Measurements from ENCODE around the gene MAB21L3. TPM values are rescaled to one million over a fixed set of nuclear protein-coding genes. Genes with fewer than 3 reads are reported as not detected.

Gene MAB21L3
- total RNA-seq, 1 experiment from 2014 or later: not detected

DNA sequence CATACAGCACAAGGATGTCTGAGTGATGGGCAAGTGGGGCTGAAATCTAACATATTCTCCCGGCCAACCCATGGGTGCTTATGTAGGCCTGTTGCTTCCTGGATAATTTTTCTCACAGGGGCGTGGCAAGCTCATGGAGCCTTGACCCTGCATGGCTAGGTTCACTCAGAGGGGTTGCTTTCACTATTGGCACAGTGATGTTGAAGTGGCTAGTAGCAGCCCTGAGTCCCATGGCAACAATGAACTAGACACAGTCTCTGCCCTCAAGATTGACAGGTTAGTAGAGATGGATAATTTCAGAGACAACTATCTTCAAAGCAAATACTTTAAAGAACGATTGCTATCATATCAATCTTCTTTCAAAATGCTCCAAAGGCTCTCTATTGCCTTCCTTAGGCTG is 6.5 kb upstream of the MAB21L3 start:
- DNase-seq (ENCODE audit: low read depth): no peak
- in situ Hi-C loops (cut with HindIII; ENCODE audit: low pct_unique_long_range_greater_than_20kb, low sequenced_read_pairs): no loop called here

DNA sequence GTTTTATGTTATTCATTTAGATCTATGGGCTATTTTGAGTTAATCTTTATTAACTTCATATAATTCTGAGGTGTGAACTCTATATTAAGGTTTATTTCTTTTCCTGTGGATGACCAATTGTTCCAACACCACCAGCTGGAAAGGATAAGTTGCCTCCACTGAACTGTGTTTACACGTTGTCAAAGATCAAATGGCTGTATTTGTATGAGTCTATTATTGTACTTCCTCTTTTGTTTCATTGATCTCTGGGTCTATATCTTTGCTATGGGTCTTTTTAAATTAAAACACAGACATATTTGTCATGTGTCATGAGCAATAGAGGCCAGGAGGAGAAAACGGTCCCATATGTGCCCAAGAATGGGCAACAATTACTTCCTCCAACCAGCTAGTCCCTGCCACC is 5.2 kb upstream of the MAB21L3 start:
- in situ Hi-C loops (cut with HindIII; ENCODE audit: low pct_unique_long_range_greater_than_20kb, low sequenced_read_pairs): no loop called here

DNA sequence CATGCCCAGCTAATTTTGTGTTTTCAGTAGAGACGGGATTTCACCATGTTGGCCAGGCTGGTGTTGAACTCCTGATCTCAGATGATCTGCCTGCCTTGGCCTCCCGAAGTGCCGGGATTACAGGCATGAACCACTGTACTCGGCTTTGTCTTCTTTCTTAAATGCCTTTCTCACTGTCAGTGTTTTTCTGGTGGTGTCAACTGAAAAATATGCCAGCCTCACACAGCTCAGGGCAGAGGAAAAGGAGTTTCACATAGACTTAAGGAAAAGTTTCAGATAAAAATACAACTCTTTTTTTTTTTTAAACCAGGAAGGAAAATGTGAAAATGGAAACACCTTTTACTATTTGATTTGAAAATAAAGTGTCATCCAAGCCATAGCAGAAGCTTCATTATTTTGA is 4.6 kb upstream of the MAB21L3 start:
- in situ Hi-C loops (cut with HindIII; ENCODE audit: low pct_unique_long_range_greater_than_20kb, low sequenced_read_pairs): no loop called here
- no peak for DNase-seq (ENCODE audit: low read depth)

More for the DNA sequence above, 5.2 kb upstream of the MAB21L3 start:
- DNase-seq (ENCODE audit: low read depth): no peak

DNA sequence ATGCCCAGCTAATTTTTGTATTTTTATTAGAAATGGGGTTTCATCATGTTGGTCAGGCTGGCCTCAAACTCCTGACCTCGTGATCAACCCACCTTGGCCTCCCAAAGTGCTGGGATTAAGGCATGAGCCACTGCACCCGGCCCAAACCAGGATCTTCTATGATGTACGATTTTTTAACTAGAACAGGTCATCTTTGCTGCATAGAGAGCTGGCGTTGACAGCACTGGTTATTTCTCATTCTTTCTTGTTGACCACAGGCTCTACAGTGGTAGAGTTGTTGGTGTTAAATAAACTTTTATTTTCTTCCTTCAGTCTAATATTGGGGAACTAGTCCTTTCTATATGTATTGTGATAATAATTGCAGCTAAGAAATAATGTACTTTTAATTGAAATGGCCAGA is 3.8 kb upstream of the MAB21L3 start:
- in situ Hi-C loops (cut with HindIII; ENCODE audit: low pct_unique_long_range_greater_than_20kb, low sequenced_read_pairs): no loop called here

DNA sequence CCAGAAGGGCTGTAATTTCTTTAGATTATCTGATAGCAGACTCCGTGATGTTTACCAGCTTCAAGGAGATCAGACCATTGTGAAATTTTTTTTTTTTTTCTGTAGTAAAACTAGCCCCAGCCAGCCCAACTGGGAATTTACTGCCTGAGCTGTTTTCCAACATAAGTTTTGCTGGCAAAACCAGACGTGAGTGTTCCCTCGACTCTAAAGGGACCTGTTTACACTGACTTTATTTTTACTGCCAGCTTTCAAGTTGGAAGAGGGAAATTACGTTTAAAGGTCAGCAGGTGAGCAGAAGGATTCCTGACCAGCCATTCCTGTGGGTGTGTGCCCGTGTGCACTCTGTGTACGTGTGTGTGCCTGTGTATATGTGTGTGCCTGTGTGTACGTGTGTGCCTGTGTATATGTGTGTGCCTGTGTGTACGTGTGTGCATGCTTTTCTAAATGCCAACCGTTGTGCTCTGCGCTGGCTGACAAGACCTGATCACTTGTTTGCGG is 374 bp downstream of the MAB21L3 start:
- in situ Hi-C loops (cut with HindIII; ENCODE audit: low pct_unique_long_range_greater_than_20kb, low sequenced_read_pairs): no loop called here
- no peak for DNase-seq (ENCODE audit: low read depth)

More for the DNA sequence above, 3.8 kb upstream of the MAB21L3 start:
- DNase-seq (ENCODE audit: low read depth): no peak

DNA sequence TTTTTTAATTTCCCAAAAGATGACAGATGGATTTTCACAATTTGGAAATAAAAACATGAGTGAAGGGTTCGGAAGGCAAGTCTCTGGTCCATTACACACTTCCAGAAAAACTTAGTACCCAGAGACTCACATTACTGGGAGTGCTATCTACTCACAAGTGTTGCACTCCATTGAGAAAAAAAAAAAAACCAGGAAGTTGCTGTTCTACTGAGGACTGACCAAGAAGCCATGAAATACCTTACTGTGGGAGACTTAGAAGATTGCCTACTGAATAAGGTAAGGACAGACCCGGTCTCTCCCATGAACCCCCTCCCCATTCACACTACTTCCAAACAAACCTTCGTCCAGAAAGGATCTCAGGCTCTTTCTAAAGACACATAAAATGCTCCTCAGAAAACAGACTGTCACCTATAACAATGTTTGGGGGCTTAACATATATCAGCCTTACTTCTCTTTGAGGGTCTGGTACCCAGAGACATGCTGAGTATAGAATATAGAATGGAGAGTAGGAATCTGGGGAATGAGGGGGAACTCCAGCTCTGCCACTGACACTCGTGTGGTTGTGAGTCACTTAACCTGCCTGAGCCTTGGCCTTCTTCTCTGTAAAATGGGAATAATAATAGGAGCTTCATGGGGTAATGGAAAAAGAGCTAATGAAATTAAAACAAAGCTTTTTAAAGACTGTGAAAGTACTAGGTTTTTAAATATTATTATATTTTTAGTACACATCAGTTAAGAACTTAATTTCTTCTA is 1.4 kb downstream of the MAB21L3 start:
- DNase-seq (ENCODE audit: low read depth): no peak
- in situ Hi-C loops (cut with HindIII; ENCODE audit: low pct_unique_long_range_greater_than_20kb, low sequenced_read_pairs): no loop called here

DNA sequence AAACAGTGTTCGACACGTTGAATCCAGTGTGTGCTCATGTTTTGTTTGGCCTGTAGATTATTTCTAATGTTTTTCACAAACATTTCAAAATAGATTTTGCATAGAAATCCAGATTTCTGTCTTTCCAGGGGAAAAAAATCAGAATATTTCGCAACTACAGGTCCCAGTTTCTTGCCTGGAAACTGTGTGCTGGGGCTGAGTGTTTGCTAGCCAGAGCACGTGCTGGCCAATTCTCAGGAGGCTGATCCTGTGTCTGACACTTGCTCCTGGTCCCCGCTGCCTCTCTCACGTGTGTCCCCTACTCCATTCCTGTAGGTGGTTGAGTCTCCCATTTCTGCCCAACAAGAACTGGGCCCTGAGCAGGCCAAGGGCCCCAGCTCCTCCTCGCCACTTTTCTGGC is 2.4 kb downstream of the MAB21L3 start:
- DNase-seq (ENCODE audit: low read depth): no peak
- in situ Hi-C loops (cut with HindIII; ENCODE audit: low pct_unique_long_range_greater_than_20kb, low sequenced_read_pairs): no loop called here

DNA sequence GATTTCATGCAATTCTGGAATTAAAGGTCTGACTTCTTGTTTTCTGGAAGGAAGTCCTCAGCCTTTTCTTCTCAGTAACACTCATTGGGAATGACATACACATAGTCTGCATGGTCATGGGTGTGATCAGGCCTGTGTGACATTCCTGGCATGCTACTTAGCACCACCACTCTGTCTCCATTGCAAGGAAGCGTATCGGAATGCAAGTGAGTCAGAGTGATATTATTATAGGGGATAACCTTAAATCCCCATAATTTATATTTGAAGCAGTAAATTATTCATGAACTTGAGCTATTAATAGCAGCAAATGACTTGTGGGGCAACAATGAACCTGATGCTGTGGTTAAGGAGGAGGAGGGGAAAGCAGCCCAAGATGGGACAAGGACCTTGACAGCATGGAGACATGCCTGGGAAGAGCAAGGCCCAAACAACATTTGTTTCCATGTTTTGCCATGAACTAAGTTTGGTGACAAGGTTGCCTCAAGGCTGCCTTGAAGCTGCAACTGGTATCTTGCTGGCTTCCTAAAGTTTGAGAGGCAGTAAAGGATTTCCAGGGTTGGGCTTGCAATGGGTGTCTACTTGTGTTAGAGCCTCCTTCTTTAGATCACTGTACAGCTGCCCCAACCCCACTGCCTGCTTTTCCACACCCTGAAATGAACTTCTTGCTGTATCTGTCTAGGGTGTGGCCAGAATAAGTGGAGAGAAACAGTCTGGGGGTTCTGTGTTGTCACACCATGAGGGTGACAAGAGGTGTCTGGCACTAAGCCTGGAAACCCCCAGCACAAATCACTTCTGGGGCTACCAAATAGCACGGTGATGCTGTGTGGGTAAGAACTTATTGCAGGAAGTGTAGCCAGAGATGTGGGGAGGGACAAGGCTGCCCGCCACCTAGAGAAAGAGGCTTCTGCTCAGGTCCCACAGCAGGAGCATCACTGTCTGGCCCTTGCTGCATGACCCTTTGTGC is 4.6 kb downstream of the MAB21L3 start:
- in situ Hi-C loops (cut with HindIII; ENCODE audit: low pct_unique_long_range_greater_than_20kb, low sequenced_read_pairs): no loop called here
- peak; percentile 88 for DNase-seq (ENCODE audit: low read depth)

DNA sequence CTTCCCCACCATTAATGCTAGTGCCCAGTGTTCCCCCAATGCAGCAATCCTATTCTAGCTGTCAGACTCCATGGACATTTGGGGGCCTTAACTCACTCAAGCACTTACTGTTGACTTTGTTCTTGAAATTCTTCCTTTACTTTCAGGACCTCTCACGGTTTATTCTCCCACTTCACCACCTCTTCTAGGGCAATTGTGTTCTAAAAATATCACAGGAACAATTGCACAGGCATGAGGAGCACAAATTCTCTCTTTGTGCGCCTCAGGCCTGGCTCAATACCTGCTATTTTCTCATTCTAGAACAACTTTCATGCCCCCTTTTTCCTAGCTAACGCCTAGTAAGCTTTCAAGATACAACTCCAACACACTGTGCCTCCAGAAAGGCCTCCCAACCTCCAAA is 7.3 kb downstream of the MAB21L3 start:
- in situ Hi-C loops (cut with HindIII; ENCODE audit: low pct_unique_long_range_greater_than_20kb, low sequenced_read_pairs): no loop called here
- DNase-seq (ENCODE audit: low read depth): no peak

DNA sequence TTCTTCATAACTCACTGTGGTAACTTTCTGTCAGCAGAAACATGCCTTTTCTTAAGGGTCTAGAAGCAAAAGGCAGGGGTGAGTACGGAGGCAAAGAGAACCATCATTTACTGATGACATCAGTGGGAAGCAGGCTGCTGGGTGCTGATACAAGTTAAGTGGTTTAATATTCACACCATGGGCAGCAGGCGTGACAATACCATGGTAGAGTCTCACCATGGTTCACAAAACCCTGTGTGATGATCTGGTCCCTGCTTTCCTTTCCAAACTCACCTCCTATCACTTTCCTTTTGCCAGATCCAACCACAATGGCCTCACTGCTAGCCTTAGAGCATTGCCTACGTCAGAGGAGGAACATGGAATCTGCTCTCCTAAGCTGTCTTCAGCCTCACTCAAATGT is 8.7 kb downstream of the MAB21L3 start:
- in situ Hi-C loops (cut with HindIII; ENCODE audit: low pct_unique_long_range_greater_than_20kb, low sequenced_read_pairs): no loop called here
- peak; percentile 72 for DNase-seq (ENCODE audit: low read depth)

DNA sequence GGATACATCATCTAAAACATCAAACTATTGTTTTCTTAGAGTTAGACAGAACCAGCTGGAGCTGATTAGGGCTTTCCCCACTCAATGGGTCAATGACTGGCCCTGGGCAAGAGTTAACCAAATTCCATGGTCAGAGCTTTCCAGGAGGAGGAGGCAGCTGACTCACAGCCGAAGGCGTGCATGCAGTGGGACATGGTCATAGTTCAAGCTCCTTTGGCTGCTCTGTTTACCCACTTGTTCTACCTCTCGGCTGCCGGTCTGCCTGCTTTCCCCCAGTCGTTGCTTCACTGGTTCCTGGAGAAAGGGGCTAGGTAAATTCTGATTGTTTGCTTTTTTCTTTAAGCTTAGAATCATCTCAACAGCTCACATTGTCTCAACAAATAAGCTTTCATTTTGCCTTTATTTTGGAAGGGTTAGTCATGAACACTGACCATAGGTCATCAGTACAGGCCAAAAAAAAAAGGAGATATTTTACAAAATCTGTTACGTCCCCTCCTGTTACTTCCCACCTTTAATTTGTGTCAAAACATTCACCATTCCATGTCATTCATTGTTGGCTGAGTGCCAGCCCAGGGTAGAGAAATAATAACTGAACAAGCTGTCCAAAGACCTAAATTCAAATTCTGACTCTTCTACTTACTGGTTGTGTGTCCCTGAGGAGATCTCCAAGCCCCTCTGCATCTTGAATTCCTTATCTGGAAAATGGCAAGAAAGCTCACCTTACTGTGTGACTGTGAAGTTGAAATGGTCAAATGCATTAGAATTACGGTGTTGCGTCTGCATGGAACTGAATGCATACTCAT is 12.0 kb downstream of the MAB21L3 start:
- DNase-seq (ENCODE audit: low read depth): peak; percentile 87
- in situ Hi-C loops (cut with HindIII; ENCODE audit: low pct_unique_long_range_greater_than_20kb, low sequenced_read_pairs): no loop called here

DNA sequence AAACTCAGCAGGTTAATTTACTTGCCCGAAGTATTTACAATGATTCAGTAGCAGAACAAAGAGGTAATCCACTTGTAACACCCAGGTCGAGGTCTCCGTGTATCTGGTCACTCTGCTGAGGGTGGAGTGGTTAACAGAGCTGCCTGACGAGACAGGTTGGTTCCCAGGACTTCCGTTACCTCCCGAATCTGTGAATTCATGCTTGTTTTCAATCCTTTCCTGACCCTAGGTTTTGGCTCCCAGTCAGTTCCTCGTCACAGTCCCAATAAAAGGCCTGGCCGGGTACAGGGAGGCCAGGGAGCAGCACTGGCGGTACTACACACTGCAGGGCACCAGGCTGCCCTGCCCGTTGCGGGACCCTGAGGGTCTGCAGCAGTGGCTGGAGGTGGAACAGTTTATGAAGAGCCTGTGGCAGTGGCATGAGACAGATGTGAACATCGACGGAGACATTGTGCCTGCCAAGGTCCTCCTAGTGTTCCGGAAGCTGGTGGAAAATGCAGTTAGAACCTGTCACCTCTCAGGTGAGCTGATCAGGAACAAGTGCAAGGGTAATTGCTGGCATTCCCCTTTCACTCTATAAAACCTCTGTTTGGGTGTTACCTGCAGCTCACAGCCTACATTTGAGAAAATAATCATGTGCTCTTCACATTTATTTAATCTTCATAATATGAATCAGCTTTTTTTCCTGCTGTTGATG is 12.8 kb downstream of the MAB21L3 start:
- DNase-seq (ENCODE audit: low read depth): no peak
- in situ Hi-C loops (cut with HindIII; ENCODE audit: low pct_unique_long_range_greater_than_20kb, low sequenced_read_pairs): no loop called here

DNA sequence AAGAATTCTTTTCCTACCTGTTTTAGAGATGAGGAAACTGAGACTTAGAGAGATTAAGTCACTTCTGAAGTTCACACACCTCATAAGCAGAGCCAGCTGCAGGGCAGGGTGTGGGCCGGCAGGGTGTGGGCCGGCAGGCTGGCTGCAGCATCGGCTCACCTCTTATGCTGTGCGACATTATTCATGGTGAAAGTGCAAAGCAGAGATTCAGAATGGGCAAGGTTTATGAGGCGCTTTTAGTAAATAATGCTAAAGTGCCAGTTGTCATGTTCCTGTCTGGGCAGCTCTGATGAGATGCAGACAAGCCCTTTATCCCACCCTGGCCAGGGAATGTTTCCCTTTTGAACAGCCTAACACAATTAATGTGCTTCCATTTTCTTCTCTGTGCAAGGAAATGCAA is 14.6 kb downstream of the MAB21L3 start:
- DNase-seq (ENCODE audit: low read depth): no peak
- in situ Hi-C loops (cut with HindIII; ENCODE audit: low pct_unique_long_range_greater_than_20kb, low sequenced_read_pairs): no loop called here

DNA sequence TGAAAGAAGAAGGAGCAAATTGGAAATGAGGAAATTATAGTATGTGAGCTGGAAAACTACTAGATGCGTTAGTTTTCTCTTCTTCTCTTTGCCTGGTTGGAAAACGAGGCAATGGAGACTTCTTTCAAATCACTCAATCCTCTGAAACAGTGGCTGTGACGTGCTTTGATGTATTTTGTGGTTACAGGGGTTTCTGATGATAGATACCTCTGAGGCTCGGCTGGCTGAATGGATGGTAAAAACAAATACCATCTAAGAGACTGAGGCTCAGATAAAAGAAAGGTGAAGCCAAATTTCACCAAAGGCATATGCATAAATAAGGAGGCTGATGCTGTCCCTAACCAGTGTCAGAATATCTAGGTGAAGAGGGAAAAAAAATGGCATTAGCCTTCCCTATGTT is 15.1 kb downstream of the MAB21L3 start:
- no peak for DNase-seq (ENCODE audit: low read depth)
- in situ Hi-C loops (cut with HindIII; ENCODE audit: low pct_unique_long_range_greater_than_20kb, low sequenced_read_pairs): no loop called here

DNA sequence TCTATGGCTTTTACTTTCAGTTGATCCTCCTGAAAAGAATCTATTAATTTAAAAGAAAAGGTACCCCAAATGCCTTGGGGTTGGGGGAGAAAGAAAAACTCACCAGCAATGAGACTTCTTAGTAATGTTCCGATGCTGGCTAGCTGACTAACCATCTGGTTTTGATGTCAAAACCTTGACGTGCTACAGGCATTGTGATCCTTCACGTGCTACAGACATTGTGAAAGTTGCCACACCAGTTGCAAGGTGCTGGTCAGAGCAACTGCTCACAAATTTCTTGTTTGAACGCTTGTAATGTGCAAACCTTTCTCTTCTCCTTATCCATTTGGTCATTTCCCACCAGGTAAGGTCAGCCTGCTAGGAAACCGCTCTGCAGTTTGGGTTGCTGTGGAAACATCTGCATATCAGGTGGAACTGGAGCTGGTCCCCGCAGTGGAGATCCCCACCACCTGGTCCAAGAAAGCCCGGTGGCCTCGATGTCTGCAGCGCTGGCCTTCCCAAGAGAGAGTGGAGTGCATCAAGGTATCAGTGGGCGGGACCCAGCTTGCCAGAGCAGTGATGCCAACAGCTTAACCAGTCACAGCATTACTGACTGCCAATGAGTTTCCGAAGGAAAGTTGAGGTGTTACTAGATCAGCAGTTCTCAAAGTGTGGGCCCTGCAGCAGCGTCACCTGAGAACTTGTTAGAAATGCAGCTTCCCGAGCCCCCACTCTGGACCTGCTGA is 16.1 kb downstream of the MAB21L3 start:
- DNase-seq (ENCODE audit: low read depth): no peak
- in situ Hi-C loops (cut with HindIII; ENCODE audit: low pct_unique_long_range_greater_than_20kb, low sequenced_read_pairs): no loop called here

DNA sequence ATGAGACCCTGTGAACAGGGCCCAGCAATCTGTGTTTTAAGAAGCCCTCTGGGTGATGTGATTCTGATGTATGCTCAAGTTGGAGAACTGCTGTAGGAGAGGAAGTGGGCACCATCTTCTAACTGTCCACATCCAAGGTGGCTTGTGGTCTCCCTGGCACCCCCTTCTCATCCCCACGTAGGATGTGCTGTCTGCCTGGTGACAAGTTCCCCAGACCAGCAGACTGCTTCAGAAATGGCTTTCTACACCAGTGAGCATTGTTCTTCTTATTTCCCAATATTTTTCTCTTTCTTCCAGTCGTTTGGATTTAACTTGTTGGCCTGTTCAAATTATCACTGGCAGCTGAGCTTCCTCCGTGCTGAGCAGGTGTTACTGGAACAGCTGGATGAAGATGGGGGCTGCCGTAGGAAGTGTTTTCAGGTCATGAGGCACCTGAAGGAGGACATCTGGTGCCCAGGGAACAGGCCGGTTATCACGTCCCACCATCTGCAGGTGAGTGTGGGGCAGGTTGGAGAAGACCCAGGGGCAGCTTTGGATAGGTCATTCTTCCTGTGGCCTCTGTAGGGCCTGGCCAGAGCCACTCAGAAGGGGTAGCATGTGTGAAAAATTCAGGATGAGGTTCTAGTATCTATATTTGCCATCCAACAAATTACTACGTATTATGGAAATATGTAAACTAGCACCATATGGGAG is 16.8 kb downstream of the MAB21L3 start:
- no peak for DNase-seq (ENCODE audit: low read depth)
- in situ Hi-C loops (cut with HindIII; ENCODE audit: low pct_unique_long_range_greater_than_20kb, low sequenced_read_pairs): no loop called here

DNA sequence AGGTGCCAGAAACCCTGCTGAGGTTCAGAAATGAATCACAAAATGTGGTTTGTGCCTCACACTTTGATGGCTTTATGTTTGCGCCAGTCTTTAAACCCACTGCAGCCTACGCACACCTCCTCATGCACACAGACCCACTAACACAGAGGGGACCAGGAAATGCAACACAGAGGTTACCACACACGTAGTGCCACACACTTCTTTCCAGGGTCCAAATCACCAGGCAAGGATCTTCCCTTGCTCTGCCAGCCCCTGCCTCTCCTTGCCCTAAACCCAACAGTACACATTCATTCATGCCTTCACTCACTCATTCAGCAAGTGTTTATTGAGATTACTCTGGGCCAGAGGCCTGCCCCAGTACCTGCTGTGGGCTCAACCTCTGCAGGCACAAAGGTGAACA is 17.5 kb downstream of the MAB21L3 start:
- no peak for DNase-seq (ENCODE audit: low read depth)
- in situ Hi-C loops (cut with HindIII; ENCODE audit: low pct_unique_long_range_greater_than_20kb, low sequenced_read_pairs): no loop called here
